ENCODE data around the gene PNLIPRP2.

PNLIPRP2 gene

DNA sequence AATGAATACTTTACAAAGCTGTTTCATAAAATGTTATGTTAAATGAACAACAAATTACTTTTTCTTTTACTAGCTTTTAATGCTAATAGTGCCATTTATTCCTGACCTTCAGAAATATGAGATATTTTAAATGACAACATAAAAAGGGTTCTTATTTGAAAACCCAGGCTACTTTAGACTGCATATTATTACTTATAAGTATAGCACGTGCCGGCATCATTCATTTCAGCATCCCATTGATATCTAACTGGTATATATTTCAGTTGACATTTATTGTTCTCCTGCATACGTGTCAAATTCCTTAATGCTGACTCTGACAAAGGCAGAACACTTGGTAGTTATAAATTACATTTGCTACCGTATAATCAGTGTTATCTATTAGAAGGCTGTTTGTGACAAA lies 35.3 kb downstream of the PNLIPRP2 start:
- no peak for ATAC-seq (ENCODE audit: low read depth)
- H3K36me3 ChIP-seq (ENCODE audit: low read depth): no peaks in the 10 kb centered on the region
- no peak overlapping the region for H3K27ac ChIP-seq (ENCODE audit: poor library complexity, severe bottlenecking)

DNA sequence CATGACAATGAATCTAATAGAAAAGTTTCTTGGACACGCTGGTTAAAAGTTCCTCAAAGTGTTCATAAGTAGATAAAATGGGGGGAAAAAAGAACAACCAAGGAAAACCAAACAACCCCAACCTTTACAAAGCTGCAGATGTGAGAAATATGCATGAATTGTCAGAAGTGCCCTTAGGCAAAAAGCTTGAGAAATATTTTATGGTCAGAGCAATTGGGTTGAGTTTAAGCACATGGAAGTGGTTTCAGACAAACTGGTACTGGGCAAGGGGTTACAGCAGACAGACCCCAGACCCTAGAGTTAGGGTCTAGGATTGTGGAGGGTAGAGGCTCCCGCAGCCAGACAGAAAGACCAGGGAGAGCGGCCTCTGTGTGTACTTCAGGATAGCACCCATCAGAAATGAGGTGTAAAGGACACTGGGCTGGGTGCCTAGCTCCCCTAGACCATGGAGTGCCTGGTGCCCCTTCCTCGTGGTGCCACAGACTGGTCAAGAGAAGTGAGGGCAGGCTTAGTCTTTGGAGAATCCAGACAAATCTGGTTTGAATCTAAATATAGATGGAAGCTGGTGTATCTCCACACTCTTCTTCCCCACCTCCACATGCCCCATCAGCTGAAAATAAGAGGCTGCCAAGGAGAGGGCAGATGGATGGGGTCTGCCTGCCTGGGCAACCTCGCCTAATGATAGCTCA lies 37.3 kb downstream of the PNLIPRP2 start:
- ATAC-seq (ENCODE audit: low read depth) (no peak), DNase-seq (ENCODE audit: low spot score) (no peak)
- H3K4me3 ChIP-seq (ENCODE audit: severe bottlenecking): no peak overlapping the region
- no peak overlapping the region for H3K27ac ChIP-seq (ENCODE audit: poor library complexity, severe bottlenecking)
- H3K9me3 ChIP-seq (ENCODE audit: severe bottlenecking): no peaks in the 10 kb centered on the region
- H3K4me1 ChIP-seq (ENCODE audit: insufficient read depth, poor library complexity, severe bottlenecking): no peaks in the 10 kb centered on the region
- TF ChIP-seq, protein P1, sequence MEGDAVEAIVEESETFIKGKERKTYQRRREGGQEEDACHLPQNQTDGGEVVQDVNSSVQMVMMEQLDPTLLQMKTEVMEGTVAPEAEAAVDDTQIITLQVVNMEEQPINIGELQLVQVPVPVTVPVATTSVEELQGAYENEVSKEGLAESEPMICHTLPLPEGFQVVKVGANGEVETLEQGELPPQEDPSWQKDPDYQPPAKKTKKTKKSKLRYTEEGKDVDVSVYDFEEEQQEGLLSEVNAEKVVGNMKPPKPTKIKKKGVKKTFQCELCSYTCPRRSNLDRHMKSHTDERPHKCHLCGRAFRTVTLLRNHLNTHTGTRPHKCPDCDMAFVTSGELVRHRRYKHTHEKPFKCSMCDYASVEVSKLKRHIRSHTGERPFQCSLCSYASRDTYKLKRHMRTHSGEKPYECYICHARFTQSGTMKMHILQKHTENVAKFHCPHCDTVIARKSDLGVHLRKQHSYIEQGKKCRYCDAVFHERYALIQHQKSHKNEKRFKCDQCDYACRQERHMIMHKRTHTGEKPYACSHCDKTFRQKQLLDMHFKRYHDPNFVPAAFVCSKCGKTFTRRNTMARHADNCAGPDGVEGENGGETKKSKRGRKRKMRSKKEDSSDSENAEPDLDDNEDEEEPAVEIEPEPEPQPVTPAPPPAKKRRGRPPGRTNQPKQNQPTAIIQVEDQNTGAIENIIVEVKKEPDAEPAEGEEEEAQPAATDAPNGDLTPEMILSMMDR (IDR thresholded peaks at IDR 0.05; ENCODE audit: poor library complexity, severe bottlenecking): no peak
- no peaks in the 10 kb centered on the region for H3K36me3 ChIP-seq (ENCODE audit: low read depth)
- H3K27me3 ChIP-seq (ENCODE audit: insufficient read depth, poor library complexity, severe bottlenecking): no peaks in the 10 kb centered on the region

More for the DNA sequence above, 35.3 kb downstream of the PNLIPRP2 start:
- Histone ChIP-seq H3K4me1 (ENCODE audit: insufficient read depth, poor library complexity, severe bottlenecking) (no peaks in the 10 kb centered on the region), H3K27me3 (ENCODE audit: insufficient read depth, poor library complexity, severe bottlenecking) (no peaks in the 10 kb centered on the region), H3K4me3 (ENCODE audit: severe bottlenecking) (no peak overlapping the region), H3K9me3 (ENCODE audit: severe bottlenecking) (no peaks in the 10 kb centered on the region)
- TF ChIP-seq, protein P1 (IDR thresholded peaks at IDR 0.05; ENCODE audit: poor library complexity, severe bottlenecking): no peak
- DNase-seq (ENCODE audit: low spot score): no peak

DNA sequence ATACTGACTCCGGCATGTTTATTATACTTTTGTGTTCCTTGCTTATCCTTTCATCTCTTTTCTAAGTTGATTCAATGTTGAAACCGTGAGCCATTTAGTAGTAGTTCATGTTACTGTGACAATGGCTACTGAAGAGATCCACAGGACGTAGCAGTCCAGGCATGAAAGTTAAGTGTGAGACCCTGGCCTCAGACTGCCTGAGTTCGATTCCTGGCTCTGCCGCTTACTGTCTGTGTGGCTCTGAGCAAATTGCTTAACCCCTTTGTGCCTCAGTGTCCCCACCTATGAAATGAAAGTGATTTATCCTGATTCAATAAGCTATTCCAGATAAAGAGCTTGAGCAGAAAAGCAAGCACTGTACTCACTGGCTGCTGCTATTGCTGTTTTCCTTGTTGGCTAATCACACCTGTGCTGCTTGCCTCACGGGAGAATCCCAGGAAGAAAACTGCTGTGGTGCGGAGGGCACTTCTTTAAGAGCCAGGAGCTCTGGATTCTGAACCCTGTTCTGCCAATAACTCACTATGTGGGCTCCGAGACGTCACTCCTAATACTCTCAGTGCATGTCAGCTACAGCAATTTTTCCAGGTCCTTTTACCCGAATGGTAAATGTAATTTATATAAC lies 38.4 kb downstream of the PNLIPRP2 start:
- H3K4me3 ChIP-seq (ENCODE audit: severe bottlenecking): no peak overlapping the region
- no peak for ATAC-seq (ENCODE audit: low read depth)
- TF ChIP-seq, protein P1 (IDR thresholded peaks at IDR 0.05; ENCODE audit: poor library complexity, severe bottlenecking): no peak

DNA sequence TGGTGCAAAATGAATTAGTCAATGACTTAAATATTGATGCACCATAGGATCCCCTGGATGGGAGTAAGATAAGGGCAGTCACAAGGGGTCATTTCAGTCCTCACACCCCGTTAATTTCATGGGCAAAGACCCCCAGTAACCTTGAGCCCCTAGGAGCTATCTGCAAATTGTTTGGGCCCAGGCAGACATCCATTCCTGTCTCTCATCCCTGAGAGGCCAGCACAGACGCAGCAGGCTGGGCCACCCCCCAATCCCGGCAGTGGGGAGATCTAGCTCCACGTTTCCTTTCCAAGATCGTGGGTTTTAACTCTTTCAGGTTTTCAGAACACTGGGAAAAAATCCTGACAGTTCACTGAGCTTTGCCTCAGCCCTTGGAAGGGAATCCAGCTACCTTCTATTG lies 40.1 kb downstream of the PNLIPRP2 start:
- ATAC-seq (ENCODE audit: low read depth) (no peak), DNase-seq (ENCODE audit: low spot score) (no peak)
- TF ChIP-seq, protein P1 (IDR thresholded peaks at IDR 0.05; ENCODE audit: poor library complexity, severe bottlenecking): no peak
- Histone ChIP-seq H3K27me3 (ENCODE audit: insufficient read depth, poor library complexity, severe bottlenecking) (no peaks in the 10 kb centered on the region), H3K9me3 (ENCODE audit: severe bottlenecking) (no peaks in the 10 kb centered on the region), H3K4me3 (ENCODE audit: severe bottlenecking) (no peak overlapping the region), H3K27ac (ENCODE audit: poor library complexity, severe bottlenecking) (no peak overlapping the region), H3K36me3 (ENCODE audit: low read depth) (no peaks in the 10 kb centered on the region), H3K4me1 (ENCODE audit: insufficient read depth, poor library complexity, severe bottlenecking) (no peaks in the 10 kb centered on the region)

More for the DNA sequence above, 38.4 kb downstream of the PNLIPRP2 start:
- Histone ChIP-seq H3K4me1 (ENCODE audit: insufficient read depth, poor library complexity, severe bottlenecking) (no peaks in the 10 kb centered on the region), H3K9me3 (ENCODE audit: severe bottlenecking) (no peaks in the 10 kb centered on the region), H3K27ac (ENCODE audit: poor library complexity, severe bottlenecking) (no peak overlapping the region), H3K27me3 (ENCODE audit: insufficient read depth, poor library complexity, severe bottlenecking) (no peaks in the 10 kb centered on the region), H3K36me3 (ENCODE audit: low read depth) (no peaks in the 10 kb centered on the region)
- no peak for DNase-seq (ENCODE audit: low spot score)

DNA sequence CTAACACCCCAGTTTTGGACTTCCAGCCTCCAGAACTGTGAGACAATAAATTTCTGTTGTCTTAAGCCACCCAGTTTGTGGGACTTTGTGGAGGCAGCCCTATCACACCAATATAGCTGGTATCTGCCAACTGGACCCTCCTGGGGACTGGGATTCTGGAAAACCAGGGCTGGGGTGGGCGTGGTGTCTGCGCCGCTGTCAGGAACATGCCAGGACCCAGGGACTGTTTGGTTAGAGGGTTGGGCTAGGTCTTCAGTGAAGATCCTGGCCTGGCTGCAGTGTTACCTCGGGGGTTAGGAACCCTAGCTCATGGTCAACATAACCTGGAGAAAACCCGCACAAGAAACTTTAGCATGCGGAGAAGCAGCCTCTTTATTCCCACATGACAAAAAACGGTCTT lies 42.6 kb downstream of the PNLIPRP2 start:
- no peaks in the 10 kb centered on the region for H3K27me3 ChIP-seq (ENCODE audit: insufficient read depth, poor library complexity, severe bottlenecking)
- no peaks in the 10 kb centered on the region for H3K9me3 ChIP-seq (ENCODE audit: severe bottlenecking)
- H3K4me3 ChIP-seq (ENCODE audit: severe bottlenecking): no peak overlapping the region
- TF ChIP-seq, protein P1 (IDR thresholded peaks at IDR 0.05; ENCODE audit: poor library complexity, severe bottlenecking): no peak
- H3K36me3 ChIP-seq (ENCODE audit: low read depth): no peaks in the 10 kb centered on the region
- no peak for ATAC-seq (ENCODE audit: low read depth)
- no peak overlapping the region for H3K27ac ChIP-seq (ENCODE audit: poor library complexity, severe bottlenecking)
- no peak for DNase-seq (ENCODE audit: low spot score)
- no peaks in the 10 kb centered on the region for H3K4me1 ChIP-seq (ENCODE audit: insufficient read depth, poor library complexity, severe bottlenecking)
